Transverse colon (tissue), 4 donors: Measurements from ENCODE around the gene CDK11B. TPM values are rescaled to one million over a fixed set of nuclear protein-coding genes. Genes with fewer than 3 reads are reported as not detected.

ENCODE experiments used
- DNase-seq: peaks from one replicate; pipeline ENCODE4 v3.0.0-alpha.2; 2019
- H3K27ac ChIP-seq, 4 donors: fragments of 200-600 bp; sonication (generic); 2 replicates each; pipeline ENCODE4 v1.5.1; 2016 to 2018; ENCODE audit warnings: inconsistent platforms in 4 of 4
- H3K27me3 ChIP-seq: fragments of 200-600 bp; sonication (generic); 2 replicates; pipeline ENCODE4 v1.5.1; 2017; ENCODE audit warnings: inconsistent platforms
- H3K36me3 ChIP-seq, 4 donors: fragments of 200-600 bp; sonication (generic); 2 replicates each; pipeline ENCODE4 v1.5.1; 2017 to 2019; ENCODE audit warnings: inconsistent platforms in 4 of 4
- H3K4me1 ChIP-seq, 4 donors: fragments of 200-600 bp; sonication (generic); 2 replicates each; pipeline ENCODE4 v1.5.1; 2017 to 2020; ENCODE audit warnings: inconsistent platforms in 4 of 4
- H3K4me3 ChIP-seq, 4 donors: fragments of 200-600 bp; sonication (generic); 1 replicate in 1 of 4; 2 replicates in 3 of 4; pipeline versions ENCODE4 v1.5.1 to v1.6.1; 2017 to 2019; ENCODE audit warnings: inconsistent platforms in 4 of 4
- H3K9me3 ChIP-seq, 2 donors: fragments of 200-600 bp; sonication (generic); 2 replicates each; pipeline ENCODE4 v1.5.1; 2017 to 2019; ENCODE audit warnings: inconsistent platforms in 2 of 2
- EP300 ChIP-seq: sonication (generic); formaldehyde crosslinking; IDR thresholded peaks from one replicate; pipeline ENCODE4 v1.6.1; 2017; ENCODE audit warnings: antibody characterized with exemption, low read depth
- POLR2A ChIP-seq: fragments of 450-650 bp; IDR thresholded peaks from one replicate; pipeline ENCODE4 v1.6.1; 2016; ENCODE audit warnings: antibody characterized with exemption, mild to moderate bottlenecking, moderate library complexity
- POLR2AphosphoS5 ChIP-seq, 3 donors: sonication (generic); formaldehyde crosslinking; IDR thresholded peaks; one replicate each; pipeline ENCODE4 v1.6.1; 2016; ENCODE audit warnings: antibody characterized with exemption in 3 of 3
- WGBS, 2 donors: methylation state at CpG; one replicate each; pipeline ENCODE4 v1.1.5; 2018; ENCODE audit warnings: low coverage in 1 of 2; 5-methylcytosine and 5-hydroxymethylcytosine counted together
- in situ Hi-C, 4 donors: fragments of 200-750 bp; cut with MboI; loops; one replicate each; pipeline versions ENCODE4 v1.15.0 to v1.15.1; 2017; ENCODE audit warnings: low sequenced_read_pairs in 3 of 4, low pct_ligation_motif_present in 1 of 4, low pct_unique_long_range_greater_than_20kb in 1 of 4
- intact Hi-C: fragments of 100-400 bp; cut with DNase I; formaldehyde crosslinking; loops from one replicate; pipeline ENCODE4 v1.15.1; 2023; ENCODE audit warnings: low total_unique reads
- total RNA-seq, 4 donors: library from RNA; depleted of rRNA; stranded (reverse); fragments of >200 nt; gene quantifications; one replicate each; pipeline ENCODE4 v1.1.0, GENCODE V29; 2016
- TF ChIP-seq, protein P1 (sequence below), 5 experiments: fragments of 200-600 bp in 3 of 5; fragments of 450-650 bp in 2 of 5; sonication (generic) in 3 of 5; IDR thresholded peaks; 1 replicate in 2 of 5; 2 replicates in 3 of 5; pipeline ENCODE4 v1.5.1; 2016 to 2017; ENCODE audit warnings: antibody characterized with exemption in 5 of 5, inconsistent platforms in 3 of 5, mild to moderate bottlenecking in 2 of 5, moderate library complexity in 1 of 5

The CDK11B gene
- total RNA-seq, 4 donors from 2014 or later: 28.4 to 183 (median 60.5) TPM

DNA sequence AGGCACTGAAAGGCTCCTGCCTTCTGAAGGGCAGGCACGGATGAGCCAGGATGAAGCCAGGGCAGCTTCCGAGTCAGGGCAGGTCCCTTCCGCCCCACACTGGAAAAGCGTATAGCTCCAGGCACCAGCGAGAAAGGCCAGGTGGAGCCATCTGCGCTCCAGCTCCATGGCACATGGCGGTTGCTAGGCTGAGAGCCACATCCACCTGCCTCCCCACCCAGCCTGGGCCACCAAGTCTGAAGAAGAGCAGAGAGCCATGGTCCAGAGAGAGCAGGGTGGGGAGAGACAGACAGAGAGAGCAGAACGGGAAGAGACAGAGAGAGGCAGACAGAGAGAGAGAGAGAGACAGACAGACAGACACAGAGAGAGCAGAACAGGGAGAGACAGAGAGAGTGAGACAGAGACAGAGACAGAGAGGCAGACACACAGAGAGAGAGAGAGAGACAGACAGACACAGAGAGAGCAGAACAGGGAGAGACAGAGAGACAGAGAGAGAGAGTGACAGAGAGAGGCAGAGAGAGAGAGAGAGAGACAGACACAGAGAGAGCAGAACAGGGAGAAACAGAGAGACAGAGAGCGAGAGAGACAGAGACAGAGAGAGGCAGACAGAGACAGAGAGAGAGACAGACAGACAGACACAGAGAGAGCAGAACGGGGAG, 64.1 kb downstream of the CDK11B start:
- TF ChIP-seq POLR2A (no peak), EP300 (no peak), POLR2AphosphoS5 (IDR thresholded peaks at IDR 0.05) (no peak)
- TF ChIP-seq, protein P1, sequence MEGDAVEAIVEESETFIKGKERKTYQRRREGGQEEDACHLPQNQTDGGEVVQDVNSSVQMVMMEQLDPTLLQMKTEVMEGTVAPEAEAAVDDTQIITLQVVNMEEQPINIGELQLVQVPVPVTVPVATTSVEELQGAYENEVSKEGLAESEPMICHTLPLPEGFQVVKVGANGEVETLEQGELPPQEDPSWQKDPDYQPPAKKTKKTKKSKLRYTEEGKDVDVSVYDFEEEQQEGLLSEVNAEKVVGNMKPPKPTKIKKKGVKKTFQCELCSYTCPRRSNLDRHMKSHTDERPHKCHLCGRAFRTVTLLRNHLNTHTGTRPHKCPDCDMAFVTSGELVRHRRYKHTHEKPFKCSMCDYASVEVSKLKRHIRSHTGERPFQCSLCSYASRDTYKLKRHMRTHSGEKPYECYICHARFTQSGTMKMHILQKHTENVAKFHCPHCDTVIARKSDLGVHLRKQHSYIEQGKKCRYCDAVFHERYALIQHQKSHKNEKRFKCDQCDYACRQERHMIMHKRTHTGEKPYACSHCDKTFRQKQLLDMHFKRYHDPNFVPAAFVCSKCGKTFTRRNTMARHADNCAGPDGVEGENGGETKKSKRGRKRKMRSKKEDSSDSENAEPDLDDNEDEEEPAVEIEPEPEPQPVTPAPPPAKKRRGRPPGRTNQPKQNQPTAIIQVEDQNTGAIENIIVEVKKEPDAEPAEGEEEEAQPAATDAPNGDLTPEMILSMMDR (IDR thresholded peaks at IDR 0.05): no peak
- no peak for DNase-seq
- in situ Hi-C loops (no loop called here), intact Hi-C loops (no loop called here)
- H3K4me1 ChIP-seq: peaks cover 0 to 8% (median 5%) of the 10 kb centered on the region in 4 donors
- no peak overlapping the region for H3K27ac ChIP-seq
- WGBS, 2 donors: 25 to 69% methylated on average over 1 to 9 of the region's 10 CpGs
- no peaks in the 10 kb centered on the region for H3K36me3 ChIP-seq
- H3K27me3 ChIP-seq: peaks cover 36% of the 10 kb centered on the region
- no peaks in the 10 kb centered on the region for H3K9me3 ChIP-seq
- no peak overlapping the region for H3K4me3 ChIP-seq

DNA sequence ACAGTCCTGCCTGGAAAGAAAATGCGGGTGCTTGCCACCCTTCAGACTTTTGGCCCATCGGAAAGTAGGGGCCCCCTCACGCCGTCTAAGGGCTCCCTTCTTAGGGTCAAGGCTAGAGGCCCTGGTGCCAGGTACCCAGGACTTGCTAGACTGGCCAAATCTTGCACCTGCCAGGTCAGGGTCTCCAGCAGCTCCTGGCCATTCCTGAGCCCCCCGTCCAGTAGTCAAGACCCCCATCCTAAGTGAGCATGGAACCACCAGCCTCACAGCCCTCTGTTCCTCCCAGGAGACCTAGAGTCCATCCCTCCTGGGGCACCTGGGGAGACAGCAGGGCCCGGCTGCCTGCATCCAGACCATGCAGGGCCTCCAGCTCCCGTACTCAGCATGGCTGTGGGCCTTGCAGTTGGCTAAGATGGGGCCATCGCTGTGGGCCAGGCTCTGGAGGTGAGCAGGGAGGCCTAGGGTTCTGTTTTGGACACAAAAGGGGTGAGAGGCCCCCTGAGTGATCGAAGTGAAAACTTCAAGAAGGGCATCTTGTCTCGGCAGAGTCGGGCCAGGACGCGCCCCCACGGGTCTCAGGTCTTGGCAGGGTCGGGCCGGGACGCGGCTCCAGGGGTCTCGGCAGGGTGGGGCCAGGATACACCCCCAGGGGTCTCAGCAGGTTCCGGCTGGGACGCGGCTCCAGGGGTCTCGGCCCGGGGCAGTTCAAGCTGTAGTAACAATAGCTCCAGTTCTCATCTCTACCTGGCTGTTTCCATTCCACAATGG, 64.8 kb downstream of the CDK11B start:
- in situ Hi-C loops (no loop called here), intact Hi-C loops (no loop called here)
- peaks cover 32% of the 10 kb centered on the region for H3K27me3 ChIP-seq
- H3K4me1 ChIP-seq: peaks cover 0 to 3% (median under 1%) of the 10 kb centered on the region in 4 donors
- no peak for TF ChIP-seq POLR2A
- no peak for TF ChIP-seq POLR2AphosphoS5 (IDR thresholded peaks at IDR 0.05)
- TF ChIP-seq EP300: no peak
- TF ChIP-seq, protein P1 (IDR thresholded peaks at IDR 0.05): no peak
- no peaks in the 10 kb centered on the region for H3K36me3 ChIP-seq
- no peak overlapping the region for H3K27ac ChIP-seq
- no peak overlapping the region for H3K4me3 ChIP-seq
- no peaks in the 10 kb centered on the region for H3K9me3 ChIP-seq
- WGBS, 2 donors: 81% methylated on average over 24 of the region's 24 CpGs; no CpG with 5 or more reads in 1 of the 2 donors
- no peak for DNase-seq

DNA sequence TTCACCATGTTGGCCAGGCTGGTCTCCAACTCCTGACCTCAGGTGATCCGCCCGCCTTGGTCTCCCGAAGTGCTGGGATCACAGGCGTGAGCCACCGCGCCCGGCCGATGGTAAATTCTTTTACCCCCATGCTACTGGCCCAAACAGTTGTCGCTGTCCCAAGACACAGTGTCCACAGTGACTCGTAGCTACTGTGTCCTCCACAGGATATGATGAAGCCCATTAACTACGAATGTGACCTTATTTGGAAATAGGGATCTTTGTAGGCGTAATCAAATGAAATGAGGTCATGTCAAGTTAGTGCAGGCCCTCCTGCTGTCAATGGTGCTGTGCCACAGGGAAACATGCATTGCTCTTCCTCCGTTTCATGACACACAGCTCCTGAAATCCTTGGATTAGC, 67.4 kb downstream of the CDK11B start:
- Histone ChIP-seq H3K9me3 (no peaks in the 10 kb centered on the region), H3K4me3 (no peak overlapping the region), H3K27me3 (peaks cover 29% of the 10 kb centered on the region), H3K27ac (no peak overlapping the region), H3K4me1 (no peaks in the 10 kb centered on the region), H3K36me3 (no peaks in the 10 kb centered on the region)
- no peak for DNase-seq
- 81 to 92% methylated on average over 5 to 13 of the region's 13 CpGs for WGBS, 2 donors
- intact Hi-C loops (no loop called here), in situ Hi-C loops (no loop called here)
- no peak for TF ChIP-seq POLR2AphosphoS5 (IDR thresholded peaks at IDR 0.05)
- TF ChIP-seq POLR2A: no peak
- TF ChIP-seq, protein P1 (IDR thresholded peaks at IDR 0.05): no peak
- no peak for TF ChIP-seq EP300

Other genes with a start within 250 kb of the CDK11B start
- 1 to 10 TPM in 3 of 4 donors, under 1 TPM in 1; 0.80 to 4.5 (median 1.9) TPM for gene ANKRD65, start 237.7 kb downstream of the CDK11B start, total RNA-seq
- gene VWA1, start 223.3 kb downstream of the CDK11B start, total RNA-seq: 10 to 100 TPM; 29.4 to 82.0 (median 51.6) TPM
- 1 to 10 TPM in 1 of 4 donors, under 1 TPM in 2, not detected in 1; 0.75 to 1.3 (median 1.00) TPM for gene ATAD3C, start 209.3 kb downstream of the CDK11B start, total RNA-seq
- 100 to 1,000 TPM in 1 of 4 donors, 10 to 100 TPM in 3; 15.6 to 269 (median 39.2) TPM for gene ATAD3B, start 187.2 kb downstream of the CDK11B start, total RNA-seq
- gene ATAD3A, start 146.8 kb downstream of the CDK11B start, total RNA-seq: 10 to 100 TPM; 14.6 to 34.4 (median 20.4) TPM
- gene TMEM240, start 118.4 kb downstream of the CDK11B start, total RNA-seq: 10 to 100 TPM in 1 of 4 donors, 1 to 10 TPM in 2, not detected in 1; 3.8 to 27.3 (median 4.2) TPM
- gene SSU72, start 84.1 kb downstream of the CDK11B start, total RNA-seq: 100 to 1,000 TPM in 3 of 4 donors, 10 to 100 TPM in 1; 95.0 to 162 (median 136) TPM
- 1 to 10 TPM; 1.5 to 4.6 (median 3.7) TPM for gene FNDC10, start 58.9 kb downstream of the CDK11B start, total RNA-seq
- 100 to 1,000 TPM in 3 of 4 donors, 10 to 100 TPM in 1; 94.2 to 346 (median 224) TPM for gene MIB2, start 43.5 kb downstream of the CDK11B start, total RNA-seq
- 10 to 100 TPM in 2 of 4 donors, 1 to 10 TPM in 2; 4.9 to 58.9 (median 9.9) TPM for gene MMP23B, start 26.8 kb downstream of the CDK11B start, total RNA-seq
- gene SLC35E2B, start 33.8 kb upstream of the CDK11B start, total RNA-seq: 100 to 1,000 TPM in 2 of 4 donors, 10 to 100 TPM in 2; 63.4 to 202 (median 83.9) TPM
- 100 to 1,000 TPM in 2 of 4 donors, 10 to 100 TPM in 2; 52.9 to 250 (median 161) TPM for gene CDK11A, start 65.4 kb upstream of the CDK11B start, total RNA-seq
- 100 to 1,000 TPM; 129 to 191 (median 152) TPM for gene NADK, start 119.5 kb upstream of the CDK11B start, total RNA-seq
- 100 to 1,000 TPM; 123 to 191 (median 174) TPM for gene GNB1, start 232.1 kb upstream of the CDK11B start, total RNA-seq